Measurements from ENCODE around the gene SOX8.

- TF ChIP-seq CTCF (IDR thresholded peaks at IDR 0.05; ENCODE audit: insufficient read depth, low read depth, low read length) (no peak), EZH2 (IDR thresholded peaks at IDR 0.05; ENCODE audit: insufficient read depth, low read length) (no peak)
Measured at GRCh38 chr16:1007284-1007850, 25.8 kb downstream of the SOX8 start.
